T follicular helper cell (primary cell): ENCODE measurements around the gene NAA80.
"Not testable (repeated sequence)": the region's sequence is repeated elsewhere in the genome, so short reads cannot be mapped to it uniquely, and the experiment has no call there.

Experiments used
- DNase-seq: peaks from one replicate; pipeline ENCODE4 v3.0.0-alpha.2; 2020; ENCODE audit warnings: low read depth

The NAA80 gene

DNA sequence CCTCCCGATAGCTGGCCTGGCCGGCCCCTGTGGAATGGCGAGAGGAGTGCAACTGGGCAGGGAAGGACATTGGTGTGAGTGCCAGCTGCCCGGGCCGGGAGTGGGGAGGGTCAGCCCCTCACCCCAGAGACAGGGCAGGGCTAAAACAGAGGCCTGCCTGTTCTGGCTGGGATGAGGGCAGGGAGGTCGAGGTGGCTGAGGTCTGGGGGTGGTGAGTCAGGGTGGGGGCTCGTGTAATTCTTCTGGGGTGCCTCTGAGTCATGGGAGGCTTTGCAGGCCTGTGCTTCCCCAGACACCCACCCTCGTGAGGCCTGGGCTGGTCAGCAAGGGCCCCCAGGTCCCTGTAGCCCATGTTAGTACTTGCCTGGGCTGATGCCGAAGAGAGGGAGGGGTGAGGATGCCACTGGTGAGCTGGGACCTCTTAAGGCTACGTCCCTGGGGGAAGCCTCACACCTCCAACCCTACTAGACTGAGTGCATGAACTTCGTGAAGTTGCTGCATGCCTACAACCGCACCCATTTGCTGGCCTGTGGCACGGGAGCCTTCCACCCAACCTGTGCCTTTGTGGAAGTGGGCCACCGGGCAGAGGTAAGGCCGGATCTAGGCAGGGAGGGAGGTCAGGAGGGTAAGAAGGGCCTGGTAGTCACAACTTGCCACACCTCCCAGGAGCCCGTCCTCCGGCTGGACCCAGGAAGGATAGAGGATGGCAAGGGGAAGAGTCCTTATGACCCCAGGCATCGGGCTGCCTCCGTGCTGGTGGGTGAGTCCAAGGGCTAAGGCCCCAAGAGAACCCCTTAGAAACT lies 28.6 kb downstream of the NAA80 start:
- no peak for DNase-seq

DNA sequence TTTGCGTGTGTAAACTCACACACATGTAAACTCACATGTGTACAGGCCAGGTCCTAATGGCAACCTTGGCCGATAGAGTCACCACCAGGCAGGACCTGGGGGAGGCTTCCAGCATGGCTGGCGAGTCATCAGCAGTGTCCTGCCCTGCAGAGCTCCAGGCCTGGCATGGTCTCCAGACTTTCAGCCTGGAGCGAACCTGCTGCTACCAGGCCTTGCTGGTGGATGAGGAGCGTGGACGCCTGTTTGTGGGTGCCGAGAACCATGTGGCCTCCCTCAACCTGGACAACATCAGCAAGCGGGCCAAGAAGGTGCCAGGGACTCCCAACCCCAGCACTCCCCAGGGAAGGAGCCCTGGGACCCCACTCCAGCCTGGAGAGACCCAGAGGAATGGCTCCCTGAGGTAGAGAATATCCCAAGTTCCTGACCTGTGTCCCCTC lies 29.2 kb downstream of the NAA80 start:
- DNase-seq, result no peak

DNA sequence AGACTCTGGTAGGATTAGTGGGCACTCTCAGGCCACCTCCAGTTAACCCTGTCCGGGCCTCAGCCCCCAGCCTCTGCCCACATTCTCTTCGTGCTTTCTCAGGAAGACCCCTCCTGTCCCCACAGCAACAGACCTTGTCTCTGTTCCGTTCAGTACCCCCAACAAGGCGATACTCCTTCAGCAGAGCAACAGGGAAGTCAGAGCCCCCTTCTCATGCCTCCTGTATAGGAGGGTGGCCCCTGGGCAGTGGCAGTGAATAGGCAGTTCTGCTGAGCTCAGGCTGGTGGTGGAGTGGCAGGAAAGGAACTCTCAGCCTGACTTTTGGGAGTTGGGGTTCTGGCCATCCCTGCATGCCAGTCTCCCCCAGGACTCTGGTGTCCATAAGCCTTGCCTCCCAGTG lies 29.7 kb downstream of the NAA80 start:
- no peak for DNase-seq

DNA sequence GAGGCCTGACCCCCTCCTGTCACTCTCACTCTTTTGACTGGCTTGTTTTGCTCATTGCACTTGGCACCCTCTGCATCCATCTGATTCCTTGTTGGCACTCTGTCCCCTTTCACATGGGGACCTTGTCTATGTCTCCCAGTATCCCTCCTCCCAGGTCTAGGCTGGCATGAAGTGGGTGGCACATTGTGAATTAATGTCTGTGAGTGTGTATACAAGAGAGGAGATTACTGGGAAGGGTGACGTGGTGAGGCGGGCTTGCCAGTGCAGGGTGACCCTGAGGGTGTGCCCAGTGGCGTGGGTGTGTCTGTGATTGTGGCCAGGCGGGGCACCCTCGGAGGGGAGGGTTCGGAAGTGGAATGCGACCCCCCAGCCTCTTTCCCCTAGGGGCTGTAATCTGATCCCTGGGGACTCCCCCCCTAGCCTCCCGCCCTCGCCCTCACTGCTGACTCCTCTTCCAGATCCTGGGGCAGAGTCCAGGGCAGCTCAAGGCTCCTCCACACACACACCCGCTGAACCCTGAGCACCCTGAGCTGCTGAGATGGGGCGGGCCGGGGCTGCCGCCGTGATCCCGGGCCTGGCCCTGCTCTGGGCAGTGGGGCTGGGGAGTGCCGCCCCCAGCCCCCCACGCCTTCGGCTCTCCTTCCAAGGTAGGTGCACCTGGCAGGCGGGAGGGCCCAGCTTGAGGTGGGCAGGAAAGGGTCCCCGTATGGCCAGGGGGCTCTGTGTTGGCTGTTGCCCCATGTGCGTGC lies 30.3 kb downstream of the NAA80 start, which contains the start of gene SEMA3B:
Gene SEMA3B, plus strand, starts transcription at position 445 of the 749 bp plus-strand sequence. Its CDS starts 94 bp downstream, at position 539.
- no peak for DNase-seq

DNA sequence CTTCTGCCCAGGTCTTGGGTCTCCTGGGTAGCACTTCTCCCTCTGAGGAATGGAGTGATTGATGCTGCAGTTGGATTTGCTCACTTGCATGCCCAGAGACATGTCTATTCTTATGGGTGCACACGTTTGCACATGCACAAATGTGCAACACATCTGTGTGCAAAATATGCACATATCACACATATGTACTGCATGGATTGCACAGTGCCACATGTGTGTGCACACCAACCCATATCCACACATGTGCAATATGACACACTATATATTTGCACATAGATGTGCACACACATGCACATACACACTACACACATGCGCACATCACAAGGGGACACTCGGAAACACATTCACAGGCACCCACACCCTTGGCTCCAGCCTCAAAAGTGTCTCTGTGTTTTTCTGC lies 30.9 kb downstream of the NAA80 start:
- no peak for DNase-seq

DNA sequence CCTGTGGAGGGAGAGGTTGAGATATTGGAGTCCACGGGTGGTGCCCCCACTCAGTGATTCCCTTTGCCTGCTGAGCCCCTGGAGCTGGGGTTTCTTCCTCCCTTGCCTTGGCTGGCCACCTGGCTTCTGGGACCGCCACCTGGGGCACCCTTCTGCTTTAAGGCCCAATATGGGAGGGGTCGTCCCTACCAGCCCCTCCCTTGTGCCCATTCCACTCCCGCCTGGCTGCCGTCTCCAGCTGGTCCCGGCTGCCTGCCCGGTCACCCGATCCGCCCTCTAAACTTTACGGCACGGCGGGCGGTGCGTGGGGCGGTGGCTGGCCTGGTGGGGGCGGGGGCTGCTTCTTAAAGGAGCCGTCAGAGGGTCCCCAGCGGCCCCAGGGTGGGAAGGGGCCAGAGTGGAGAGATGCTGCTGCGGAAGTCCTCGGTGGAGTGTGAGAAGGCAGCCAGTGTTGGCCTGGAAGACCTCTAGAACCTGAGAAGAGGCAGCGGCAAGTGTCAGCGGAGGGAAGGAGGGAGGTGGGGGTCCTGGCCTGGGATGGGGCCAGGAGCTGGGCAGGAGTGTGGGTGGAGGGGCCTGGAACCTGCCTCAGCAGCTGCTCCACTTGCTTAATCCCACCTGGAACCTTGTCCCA lies 31.8 kb downstream of the NAA80 start:
- no peak for DNase-seq

DNA sequence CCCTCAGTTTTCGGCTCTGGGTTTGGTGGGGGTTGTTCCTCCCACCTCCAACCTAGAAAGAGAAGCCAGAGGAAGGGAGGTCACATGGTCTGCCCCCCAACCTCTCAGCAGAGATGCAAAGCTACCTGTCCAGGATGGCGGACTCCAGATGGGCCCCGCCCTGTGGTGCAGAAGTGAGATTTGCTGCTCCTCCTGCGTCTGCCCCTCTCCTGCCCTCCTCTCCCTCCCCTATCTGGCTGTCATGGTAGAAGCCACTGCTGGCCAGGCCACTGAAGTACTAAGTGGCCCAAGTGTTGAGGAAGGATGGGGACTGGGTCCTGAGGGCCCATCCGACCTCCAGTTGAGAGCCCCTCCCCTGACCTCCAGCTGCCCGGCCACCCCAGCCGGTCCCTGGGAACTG lies 32.4 kb downstream of the NAA80 start:
- DNase-seq, result no peak

GRCh38 chr3:50266017-50266416 lies 33.2 kb downstream of the NAA80 start:
- DNase-seq, result no peak

- no peak for DNase-seq
These were observed 33.6 kb downstream of the NAA80 start for GRCh38 chr3:50265571-50265970.

- no peak for DNase-seq
These were observed 34.2 kb downstream of the NAA80 start for GRCh38 chr3:50264964-50265485.

- no peak for DNase-seq
These were observed 34.7 kb downstream of the NAA80 start for GRCh38 chr3:50264383-50264963.

DNA sequence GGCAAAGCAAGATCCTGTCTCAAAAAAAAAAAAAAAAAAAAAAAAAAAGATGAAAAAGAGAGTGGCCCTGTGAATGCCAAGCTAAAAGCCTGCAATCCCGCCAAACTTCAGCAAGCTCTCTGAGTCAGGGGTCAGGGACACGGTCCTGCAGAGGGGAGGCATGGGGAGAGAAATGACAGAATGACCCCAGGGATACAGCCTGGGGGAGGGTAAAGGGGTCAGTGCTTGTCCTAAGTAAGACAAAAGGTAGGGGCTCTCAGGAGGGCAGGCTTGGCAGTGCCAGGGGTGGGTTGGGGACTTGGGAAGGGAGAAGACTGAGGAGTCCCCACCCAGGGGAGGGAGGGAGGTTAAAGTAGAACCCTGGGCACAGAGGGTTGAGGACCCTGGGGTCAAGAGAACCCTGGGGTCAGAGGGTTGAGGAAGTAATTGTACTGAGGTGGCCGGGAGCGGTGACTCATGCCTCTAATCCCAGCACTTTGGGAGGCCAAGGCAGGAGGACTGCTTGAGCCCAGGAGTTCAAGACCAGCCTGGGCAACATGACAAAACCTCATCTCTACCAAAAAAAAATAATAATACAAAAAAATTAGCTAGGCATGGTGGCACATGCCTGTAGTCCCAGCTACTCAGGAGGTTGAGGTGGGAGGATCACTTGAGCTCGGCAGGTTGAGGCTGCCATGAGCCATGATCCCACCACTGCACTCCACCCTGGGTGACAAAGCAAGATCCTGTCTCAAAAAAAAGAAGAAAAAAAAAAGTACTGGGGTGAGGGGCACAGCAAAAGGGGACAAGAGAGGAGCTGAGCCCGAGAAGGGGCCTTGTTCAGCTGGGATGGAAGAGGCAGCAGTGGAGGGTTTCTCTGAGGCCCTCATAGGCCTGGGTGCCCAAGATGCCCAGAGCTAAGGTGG lies 35.5 kb downstream of the NAA80 start:
- DNase-seq, result no peak

- no peak for DNase-seq
These were observed 36.4 kb downstream of the NAA80 start for GRCh38 chr3:50262778-50263177.

DNA sequence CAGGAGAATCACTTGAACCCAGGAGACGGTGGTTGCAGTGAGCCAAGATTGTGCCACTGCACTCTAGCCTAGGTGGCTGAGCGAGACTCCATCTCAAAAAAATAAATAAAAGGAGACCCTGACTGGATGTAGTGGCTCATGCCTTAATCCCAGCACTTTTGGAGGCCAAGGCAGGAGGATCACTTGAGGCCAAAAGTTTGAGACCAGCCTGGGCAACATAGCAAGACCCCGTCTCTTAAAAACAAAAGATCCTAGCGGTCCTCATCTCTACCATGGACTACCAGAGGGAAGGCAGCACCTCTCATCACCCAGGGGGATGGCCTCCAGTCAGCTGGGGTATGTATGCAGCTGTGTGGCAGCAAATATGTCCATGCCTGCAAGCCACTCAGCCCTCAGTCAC lies 37.0 kb downstream of the NAA80 start:
- not testable (repeated sequence) for DNase-seq

DNA sequence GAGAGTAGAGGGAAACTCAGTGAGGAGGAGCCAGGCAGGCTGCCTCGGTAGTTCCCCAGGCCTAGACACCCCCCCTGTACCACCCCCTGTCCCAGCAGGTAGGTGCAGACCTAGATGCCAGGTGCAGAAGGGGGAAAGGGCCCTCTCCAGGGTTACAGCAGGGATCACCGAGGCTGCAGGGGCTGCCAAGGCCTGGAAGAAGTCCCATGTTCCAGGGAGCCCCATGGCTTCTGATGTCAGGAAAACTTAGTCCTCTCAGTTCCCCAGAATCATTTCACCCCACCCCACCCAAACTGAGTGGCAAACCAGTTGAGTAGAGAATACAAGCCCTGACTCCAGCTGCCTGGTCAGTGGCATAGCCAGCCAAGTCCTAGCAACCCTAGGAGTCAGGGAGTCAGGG lies 37.7 kb downstream of the NAA80 start:
- no peak for DNase-seq

- no peak for DNase-seq
These were observed 38.2 kb downstream of the NAA80 start for GRCh38 chr3:50260942-50261441.

DNA sequence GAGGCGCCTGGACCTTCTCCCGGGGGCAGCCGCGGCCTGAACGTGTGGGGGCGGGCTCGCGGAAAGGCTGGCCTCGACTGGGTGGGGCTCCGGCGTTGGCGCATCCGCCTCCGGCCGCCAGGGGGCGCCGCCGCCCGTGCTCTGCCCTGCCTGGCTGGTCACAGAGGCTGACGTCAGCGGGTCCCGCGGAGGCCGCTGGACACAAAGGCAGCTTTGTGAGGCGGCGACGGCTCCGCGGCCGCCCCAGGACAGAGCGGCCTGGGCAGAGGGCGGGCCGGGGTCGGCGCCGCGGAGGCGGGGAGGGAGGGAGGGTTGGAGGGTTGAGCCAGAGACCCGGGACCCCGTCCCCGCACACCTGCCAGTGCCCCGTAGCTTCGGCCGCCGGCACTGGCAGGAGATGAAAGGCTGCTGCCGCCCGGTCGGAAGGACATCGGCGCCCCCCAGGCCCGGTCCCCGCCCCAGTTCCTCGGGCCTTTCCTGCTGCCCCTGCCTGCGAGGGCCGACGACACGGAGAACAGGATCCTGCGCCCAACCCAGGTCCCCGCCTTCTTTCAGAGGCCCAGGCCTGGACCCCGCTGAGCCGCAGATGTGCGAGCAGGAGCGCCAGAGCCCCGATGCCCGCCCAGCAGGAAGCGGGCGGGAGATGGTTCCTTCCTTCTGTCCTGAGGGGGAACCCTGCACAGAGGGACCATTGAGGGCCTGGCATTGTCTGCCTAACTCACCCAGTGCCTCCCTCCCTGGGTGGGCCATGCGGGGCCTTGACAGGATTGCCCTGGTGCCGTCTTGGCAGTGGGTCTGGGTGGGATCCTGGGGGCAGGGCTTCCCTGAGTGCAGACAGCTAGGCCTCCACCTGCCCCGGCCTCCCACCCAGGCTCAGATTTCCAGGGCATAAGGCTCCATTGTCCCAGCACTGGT lies 38.9 kb downstream of the NAA80 start:
- DNase-seq, result peak; percentile 74

DNA sequence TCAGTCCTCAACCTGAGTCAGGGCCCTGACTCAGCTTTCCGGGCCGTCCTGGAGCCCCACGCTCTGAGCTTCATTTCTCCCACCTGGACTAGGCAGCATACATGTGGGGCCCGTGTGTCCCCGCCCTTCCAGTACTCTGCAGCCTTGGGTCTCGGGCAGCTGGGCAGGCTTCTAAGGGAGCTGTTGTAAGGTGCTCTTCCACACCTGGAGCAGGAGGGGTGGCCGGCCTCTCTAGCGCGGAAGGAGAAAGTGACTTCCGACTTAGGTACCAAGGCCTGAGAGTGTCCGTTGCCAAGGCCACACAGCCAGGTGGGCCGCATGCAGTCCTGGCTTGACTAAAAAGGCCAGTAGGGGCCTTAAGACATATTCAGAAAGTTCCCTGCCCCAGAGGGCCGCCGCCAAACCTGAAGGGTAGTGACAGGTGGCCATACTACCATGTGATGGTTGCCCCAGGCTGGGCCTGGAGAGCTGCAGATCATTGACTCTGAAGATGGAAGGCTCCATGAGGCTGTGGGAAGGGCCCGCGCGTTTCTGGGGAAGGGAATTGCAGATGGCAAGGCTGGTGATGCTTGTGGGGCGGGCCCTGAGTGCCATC lies 39.7 kb downstream of the NAA80 start:
- DNase-seq, result no peak

- DNase-seq, result no peak
These were observed 40.2 kb downstream of the NAA80 start for GRCh38 chr3:50258979-50259378.
